NCI-H1694 treated with DMSO at 0.1 percent for 48 hours (cell line): ENCODE results near the gene CCRL2.
A peak's percentile ranks its signal among the peaks of the same experiment; 100 is the strongest.
"Not testable (repeated sequence)": the region's sequence is repeated elsewhere in the genome, so short reads cannot be mapped to it uniquely, and the experiment has no call there.

Experiments
- DNase-seq: peaks from one replicate; lab custom pipeline; 2025; lab: John Stamatoyannopoulos, UW

Gene CCRL2

DNA sequence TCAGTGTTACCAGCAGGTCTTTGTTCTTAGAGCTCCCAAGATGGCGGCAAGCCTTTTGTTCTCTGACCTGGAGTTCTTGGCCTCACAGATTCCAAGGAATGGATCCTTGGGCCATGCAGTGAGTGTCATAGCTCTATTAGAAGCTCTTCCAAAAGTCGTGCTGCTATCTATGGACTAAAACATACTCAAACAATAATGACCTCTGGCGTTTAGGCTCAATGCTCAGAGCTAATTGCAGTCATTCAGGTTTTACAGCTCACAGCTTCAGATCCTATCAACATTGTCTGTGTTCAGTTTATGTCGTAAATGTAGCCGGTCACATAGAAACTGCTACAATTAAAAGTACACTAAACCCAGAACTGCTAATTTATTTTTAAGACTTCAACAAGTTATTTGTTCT lies 22.2 kb downstream of the CCRL2 start:
- DNase-seq = no peak

DNA sequence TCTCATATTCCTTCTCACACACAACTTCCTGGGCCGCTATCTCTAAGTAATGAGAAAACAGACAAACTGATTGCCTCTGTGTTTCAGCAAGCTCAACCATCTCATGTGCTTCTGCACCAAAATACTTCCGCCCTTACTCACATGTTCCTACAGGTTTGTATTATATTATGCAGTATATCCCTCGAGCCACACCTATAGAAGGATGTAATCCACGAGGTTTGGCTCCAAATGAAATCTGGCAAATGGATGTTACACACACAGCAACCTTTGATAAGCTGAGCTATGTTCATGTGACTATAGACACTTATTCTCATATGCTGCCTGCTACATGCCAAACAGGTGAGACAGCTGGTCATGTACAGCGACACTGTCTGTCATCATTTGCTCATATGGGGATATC lies 22.6 kb downstream of the CCRL2 start:
- DNase-seq = no peak

DNA sequence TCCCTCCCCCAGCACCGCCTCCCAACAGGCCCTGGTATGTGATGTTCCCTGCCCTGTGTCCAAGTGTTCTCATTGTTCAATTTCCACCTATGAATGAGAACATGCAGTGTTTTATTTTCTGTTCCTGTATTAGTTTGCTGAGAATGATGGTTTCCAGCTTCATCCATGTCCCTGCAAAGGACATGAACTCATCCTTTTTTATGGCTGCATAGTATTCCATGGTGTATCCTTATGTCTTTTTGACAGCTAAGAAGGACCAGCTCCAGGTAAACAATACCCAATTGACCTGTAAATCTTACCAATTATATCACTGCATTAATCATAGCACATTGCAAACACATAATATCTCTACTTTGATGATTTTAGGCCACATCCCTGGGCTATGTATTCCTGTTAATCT lies 23.8 kb downstream of the CCRL2 start:
- DNase-seq = not testable (repeated sequence)

DNA sequence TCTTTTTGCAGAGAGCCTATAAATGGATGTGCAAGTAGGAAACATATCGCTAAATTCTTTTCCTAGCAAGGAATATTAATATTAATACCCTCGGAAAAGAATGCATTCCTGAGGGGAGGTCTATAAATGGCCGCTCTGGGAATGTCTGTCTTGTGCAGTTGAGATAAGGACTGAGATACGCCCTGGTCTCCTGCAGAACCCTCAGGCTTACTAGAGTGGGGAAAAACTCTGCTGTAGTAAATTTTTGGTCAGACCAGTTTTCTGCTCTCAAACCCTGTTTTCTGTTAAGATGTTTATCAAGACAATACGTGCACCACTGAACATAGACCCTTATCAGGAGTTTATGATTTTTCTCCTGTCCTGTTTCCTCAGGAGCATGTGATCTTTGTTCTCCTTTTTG lies 24.8 kb downstream of the CCRL2 start:
- DNase-seq = not testable (repeated sequence)

DNA sequence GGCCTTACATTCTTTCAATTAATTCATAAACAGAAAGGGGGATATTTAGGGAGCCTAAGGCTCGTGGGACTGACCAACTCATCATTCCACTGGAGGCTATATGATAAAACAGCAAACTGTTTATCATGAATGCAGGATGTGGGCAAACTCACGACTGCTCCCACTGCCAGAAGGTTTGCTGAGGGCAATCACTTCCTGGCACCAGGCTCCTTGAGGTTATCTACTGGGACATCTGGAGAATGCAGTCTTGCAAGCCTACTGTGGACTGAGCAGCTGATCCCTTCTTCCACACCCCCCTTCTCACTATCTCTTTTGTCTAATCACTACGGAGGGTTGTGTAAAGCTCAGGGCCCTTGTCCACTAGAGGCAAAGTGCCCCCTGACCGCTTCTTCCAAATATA lies 26.1 kb downstream of the CCRL2 start:
- DNase-seq = not testable (repeated sequence)

DNA sequence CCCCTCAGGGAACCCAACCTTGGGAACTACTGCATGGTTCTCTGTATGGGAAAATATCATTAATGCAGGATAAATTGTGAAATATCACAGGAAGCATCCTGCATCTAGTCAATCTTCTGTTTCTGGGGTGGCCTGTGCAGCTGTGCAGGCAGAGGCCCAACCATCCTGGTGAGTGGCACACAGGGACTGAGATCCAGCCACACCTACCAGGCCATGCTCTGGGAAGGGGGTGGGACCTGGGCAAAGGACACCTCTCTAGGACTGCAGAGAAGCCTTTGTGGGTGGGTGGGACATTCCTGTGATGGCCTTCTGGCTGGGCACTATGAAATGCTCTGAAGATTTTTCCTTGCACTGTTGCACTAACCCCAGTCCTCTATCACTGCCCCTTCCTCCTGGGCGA lies 26.8 kb downstream of the CCRL2 start:
- DNase-seq = no peak

DNA sequence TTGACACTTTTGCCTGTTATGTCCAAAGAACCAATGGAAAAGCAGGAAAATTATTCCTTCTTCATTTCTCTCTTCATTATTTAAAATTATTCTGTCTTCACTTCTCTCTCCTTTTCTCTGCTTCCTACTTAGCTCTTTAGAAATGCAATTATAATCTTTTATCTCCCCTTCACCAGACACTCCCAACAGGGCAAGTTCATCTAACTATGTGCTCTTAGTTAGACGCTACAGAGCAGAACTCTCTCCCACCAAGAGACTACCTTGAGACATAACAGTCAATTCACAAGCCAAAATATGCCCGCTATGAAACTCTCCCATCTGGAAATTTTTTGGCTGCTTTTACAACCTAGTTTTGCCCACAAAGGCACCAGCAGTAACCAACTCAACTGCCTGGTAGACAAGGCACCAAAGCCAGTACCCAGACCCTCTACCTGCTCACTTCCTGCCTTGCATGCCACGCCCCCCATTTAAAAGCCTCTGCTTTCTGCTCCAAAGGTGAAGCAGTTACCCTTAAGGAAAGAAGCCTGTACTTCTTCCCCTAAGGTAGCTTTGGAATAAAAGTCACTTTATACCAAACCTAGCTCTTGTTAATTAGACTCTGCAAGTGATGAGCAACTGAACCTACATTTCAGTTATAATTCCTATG lies 28.1 kb downstream of the CCRL2 start:
- DNase-seq = no peak

DNA sequence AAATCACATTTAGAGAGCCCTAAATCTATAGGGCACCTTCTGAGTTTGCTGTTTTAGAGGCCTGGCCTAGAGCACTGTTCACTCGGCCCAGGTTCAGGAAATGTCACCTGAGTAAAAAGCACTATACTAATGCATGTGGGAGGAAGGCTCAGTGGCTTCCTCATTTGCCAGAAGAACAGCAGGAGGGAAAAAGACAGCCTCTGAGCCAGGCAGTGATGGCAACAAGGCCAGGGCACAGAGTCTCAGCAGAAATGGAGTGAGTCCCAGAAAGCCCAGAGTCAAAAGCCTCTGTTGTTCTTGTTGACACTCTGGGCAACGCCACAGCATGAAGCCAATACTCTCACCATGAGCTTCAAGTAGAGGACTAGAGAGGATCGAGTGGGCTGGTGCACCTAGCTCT lies 31.8 kb downstream of the CCRL2 start:
- DNase-seq = no peak

DNA sequence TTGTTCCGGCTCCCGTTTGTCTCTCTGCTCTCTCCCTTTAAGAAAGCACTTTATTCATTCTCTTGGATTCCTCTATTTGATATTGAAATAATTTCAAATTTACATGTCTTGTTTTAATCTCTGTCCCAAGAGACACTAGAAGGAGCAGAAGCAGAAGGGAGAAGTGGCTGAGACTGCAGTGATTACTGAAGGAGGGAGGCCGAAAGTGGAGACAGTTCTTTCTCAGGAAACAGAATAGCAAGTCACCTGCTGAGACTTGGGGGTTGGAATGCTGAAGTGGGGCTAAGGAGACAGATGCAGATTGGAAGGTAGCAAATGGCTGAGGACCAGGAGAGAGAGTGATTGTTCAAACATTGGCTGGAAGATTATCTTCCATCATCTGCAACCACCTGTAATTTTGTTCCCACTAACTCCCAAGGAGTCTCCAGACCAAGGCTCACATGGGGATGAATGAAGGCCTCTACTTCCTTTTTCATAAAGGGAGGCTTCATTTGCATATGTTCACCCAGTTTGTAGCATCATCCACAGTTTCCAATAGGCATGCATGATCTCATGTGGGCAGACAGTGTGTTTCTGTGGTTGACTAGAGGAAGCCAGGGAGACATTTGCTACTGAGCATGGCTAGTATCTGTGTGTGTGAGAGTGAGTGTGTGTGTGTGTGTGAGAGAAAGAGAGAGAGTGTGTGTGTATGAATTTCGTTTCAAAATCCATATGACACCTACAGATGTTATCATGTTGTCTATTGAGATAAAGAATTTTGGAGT lies 33.7 kb downstream of the CCRL2 start:
- no peak for DNase-seq

DNA sequence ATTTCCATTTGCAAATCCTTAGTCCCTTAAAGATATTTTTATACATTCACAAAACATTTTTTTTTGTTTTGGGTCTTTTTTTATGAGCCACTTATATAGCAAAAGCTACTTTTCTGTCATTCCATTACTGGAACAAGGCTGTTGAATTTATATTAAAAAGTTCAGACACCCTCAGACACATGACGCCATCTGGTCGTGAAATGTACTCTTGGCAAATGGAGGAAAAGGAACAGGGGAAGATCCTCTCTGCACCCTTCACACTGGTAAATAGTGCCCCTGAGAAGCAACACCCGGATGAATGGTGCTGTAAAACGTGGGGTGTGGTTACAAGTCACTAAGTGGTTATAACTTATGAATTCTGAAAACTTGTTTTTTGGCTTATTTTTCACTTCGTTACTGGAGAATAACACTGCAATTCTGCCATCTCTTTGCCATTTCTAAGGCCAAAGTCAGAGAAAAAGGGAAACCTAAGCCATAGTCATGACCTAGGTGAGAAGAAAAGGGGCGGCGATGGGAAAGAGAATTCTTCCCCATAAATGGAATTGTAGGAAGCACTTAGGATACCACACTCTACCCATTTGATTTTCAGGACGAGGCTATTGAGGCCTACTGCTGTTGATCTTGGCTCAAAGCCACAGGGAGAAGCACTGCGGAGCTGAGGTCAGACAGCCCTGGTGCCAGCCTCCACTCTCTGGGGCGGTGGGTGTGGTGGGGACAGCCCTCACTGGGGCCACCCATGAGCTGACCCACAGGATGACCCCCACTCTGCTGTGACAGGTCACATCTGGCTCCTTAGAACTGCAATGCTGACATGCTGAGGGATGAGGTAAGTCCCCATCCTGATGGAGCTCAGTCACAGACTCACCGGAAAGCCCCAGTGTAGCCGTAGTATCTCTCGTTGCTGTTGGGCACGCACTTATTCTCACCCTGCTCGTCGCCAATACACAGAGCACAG lies 35.8 kb downstream of the CCRL2 start:
- DNase-seq = no peak

DNA sequence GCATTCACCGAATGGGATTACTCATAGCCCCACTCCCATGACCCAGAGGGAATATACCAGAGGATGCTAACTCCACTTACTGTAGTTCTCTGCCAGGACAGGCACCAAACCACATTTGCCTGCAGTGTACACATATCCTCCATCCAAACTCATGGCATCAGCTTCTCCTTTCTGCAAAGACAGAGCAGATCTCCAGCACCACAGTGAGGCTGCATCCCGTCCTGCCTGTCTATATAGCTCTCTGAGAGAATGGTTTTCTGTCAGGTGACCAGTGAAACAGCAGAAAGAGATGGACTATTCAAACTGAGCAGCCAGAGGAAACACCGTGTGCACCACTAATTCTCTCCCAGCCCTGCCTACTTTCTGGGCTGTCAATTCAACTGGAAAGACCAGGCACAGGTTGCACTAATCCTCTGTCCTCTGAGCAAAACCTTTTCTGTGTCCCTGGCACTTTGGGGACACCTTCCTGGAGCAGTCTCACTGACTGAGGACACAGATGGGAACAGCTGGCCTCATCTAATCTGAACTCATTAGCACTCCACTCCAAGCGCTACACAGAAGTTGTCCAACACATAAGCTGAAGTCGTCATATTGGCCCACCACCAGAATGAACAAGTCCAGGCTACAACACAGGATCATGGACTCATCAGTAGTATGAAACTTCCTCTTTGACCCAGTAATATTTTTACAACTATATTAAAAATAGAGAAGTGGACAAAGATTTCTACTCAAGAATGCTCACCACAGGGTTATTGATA lies 40.3 kb downstream of the CCRL2 start:
- DNase-seq = peak; percentile 32

DNA sequence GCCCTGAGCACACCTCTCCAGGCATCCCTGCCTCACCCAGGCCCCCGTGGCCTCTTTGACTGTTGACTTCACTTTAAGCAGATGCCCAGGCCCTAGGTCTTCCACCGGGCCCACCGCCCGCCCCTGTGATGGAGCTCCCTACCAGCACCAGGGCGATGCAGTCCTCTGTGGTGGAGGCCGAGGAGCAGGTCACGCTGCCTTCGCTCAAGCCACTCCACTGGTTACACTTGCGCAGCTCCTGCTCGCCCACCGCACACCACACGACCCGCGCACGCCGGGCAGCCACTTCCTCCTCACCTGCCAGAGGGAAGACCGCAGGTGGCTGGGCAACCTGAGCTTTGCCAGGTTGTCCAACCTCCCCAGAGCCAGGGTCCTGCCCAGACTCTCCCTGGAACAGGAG lies 41.7 kb downstream of the CCRL2 start:
- no peak for DNase-seq

DNA sequence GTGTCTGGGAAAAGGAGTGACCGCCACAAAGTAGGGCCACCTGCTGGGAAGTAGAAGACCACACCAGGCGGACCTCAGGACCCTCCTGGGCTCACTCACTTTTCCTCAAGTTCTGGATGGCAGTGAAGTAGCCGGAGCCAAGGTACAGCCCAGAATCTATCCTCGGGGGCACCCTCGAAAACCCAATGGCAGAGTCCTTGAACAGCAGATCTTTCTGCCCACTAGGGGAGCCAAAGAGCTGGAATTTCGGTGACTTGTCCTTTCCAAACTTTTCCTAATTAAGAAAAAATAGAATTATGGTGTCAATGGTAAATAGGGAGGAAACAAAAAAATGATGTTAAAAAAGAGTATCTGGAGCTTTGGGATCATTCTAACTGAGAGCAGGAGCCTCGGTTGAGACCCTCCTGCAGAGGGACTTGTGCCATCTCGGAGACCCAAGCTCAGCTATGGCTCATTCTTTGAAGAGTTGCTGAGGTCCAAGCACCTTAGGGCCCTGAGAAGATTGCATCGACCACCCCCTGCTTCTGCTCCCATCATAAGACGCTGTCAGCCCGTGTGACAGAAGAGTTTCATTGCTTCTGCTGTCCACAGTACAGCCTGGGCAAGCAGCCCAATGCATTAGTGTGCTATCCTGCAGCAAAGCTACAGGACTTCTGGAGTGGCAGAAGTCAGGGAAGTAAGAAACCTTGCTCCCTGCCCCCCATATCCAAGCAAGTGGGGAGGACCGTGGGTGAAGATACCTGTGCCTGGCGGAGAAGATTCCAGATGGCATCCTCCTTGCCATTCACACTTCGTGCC lies 42.9 kb downstream of the CCRL2 start:
- DNase-seq = no peak

DNA sequence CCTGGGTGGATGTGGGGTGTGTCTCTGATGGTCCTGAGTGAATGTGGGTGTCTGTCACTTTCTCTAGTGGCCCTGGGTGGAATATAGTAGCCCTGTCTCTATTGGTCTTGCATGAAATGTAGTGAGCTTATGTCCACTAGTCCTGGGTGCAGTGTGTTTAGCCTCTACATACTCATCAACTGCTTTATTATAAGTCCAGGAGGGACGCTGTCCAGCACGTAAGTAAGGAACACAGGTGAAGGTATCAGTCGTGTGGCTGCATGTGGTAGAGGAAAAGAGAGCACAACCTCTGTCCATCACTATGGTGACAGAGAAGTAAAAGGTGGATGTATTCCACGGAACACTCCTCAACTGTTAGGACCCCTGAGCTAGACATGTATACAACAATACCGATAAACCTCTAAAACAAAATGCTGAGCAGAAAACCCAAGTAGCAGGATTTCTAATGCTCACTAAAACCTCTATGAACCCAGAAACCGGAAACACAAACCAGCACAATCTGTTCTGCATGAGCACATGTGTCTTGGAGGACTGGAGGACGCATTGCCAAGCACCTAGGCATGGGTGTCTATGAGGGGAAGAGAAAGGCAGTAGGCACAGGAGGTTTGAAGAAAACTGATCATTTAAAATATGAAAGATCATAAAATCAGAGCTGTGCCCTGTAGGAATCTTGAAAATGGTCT lies 46.6 kb downstream of the CCRL2 start:
- no peak for DNase-seq

DNA sequence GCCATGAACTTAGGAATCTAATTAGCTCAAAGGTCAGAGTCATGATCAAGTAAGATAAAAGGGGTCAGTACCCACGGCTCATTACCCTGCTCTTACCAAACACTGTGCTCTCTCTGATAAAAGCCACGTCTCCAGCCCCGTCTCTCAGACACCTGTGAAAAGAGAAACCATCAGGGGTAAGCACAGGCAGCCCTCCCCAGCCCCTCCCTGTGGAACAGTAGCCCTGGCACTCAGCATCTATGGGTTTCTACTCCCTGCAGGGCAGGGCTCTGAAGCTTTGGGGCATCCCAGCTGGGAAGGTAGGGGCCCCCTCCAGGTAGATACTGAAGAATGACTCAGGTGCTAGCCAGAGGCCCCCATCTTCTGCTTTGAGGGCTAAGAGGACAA lies 47.1 kb downstream of the CCRL2 start:
- DNase-seq = no peak

DNA sequence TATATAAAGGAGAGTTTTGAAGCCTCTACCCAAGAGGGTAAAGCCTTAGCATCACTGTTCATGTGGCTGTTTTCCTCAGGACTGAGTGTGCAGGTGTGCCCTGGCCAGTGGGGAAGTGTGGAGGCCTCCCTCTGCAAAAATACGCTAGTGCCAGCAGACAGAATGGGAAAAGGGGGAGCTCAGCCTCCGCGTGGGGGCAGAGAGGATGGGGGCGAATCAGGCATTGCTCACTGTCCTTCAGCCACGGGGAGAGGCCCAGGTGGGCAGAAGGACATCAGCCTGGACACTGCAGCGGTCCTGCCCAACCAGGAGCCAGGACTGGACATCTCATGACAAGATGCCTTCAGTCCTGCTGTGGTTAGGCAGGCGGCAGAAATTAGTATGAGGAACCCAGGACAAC lies 47.5 kb downstream of the CCRL2 start:
- DNase-seq = no peak

DNA sequence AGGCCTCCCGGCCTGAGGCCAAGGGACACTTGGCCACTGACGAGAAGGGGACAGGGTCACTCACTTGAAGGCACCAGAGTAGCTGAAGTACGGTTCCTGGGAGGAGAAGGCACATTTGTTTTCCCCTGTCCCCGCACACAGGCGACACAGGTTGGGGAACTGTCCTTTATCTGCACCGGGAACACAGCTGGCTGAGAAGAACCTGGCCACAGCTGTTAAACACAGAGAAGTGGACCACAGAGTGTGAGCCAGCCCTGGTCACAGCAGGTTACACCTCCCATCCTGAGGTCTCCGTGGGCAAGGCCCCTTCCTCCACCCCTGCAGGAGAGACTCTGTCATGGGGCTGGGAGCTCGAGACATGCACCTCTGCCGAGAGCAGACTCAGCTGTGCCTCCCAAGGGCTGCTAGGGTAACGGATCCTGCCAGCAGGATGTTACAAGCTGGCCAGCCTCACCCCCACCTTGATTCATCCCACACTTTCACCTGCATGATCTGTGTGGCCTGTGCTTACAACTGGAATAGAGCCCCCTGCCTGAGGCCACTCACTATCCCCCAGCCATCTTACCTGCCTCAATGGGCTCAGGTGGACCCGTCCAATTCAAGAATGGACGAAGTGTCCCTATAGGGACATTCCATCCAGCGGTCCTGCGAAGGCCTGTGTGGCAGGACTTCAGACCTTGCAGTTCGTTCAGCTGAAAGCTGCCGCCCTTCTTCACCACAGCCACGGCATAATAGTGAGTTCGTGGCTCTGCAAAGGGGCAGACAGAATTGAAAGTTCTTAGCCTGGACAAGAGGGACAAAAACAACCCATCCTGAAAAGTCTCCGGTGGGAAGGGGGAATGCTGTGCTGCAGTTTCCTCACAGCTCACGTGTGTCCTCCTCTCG lies 48.4 kb downstream of the CCRL2 start:
- no peak for DNase-seq

DNA sequence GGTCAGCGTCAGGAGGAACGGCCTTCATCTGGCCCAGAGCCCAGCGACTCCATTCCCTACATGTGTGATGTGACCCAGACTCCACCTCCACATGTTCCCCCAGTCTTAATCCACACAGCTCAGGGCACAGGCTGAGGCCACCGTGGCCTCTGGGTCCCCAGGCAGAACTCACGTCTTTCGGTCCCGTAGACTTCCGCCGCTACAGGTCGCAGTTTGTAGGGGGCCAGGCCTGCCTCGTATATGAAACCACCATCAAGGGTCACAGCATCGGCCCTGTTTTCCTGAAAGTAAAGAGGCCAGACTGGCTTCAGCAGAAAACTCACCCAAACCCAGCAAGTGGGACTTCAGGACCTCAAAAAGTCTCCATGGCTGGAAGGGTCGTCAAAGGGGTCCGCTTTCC lies 49.1 kb downstream of the CCRL2 start:
- no peak for DNase-seq
